H1 (cell line): Measurements from ENCODE around the gene TTC39A. TPM values are rescaled to one million over a fixed set of nuclear protein-coding genes. Genes with fewer than 3 reads are reported as not detected.

Experiments used
- CTCF ChIA-PET: fragments of 300-600 bp; sonication (Branson Sonifier 250); formaldehyde crosslinking; loops from one replicate; lab custom pipeline; 2021; ENCODE audit not compliant: partially characterized antibody; lab: Charles Lee
- POLR2A ChIA-PET: fragments of 300-600 bp; sonication (Branson Sonifier 250); formaldehyde crosslinking; loops from one replicate; lab custom pipeline; 2021; ENCODE audit warnings: inconsistent platforms; ENCODE audit not compliant: partially characterized antibody; lab: Charles Lee
- DNase-seq, 2 experiments: peaks; one replicate each; pipeline versions ENCODE4 v3.0.0 to v3.0.0-alpha.2; 2010 to 2022; ENCODE audit warnings: low spot score in 2 of 2, low read depth in 1 of 2, mixed read lengths in 1 of 2
- FAIRE-seq: peaks from 2 replicates; lab custom pipeline; 2011; peaks lifted over from hg19 to GRCh38; lab: Jason Lieb, UNC
- H2AFZ ChIP-seq: 2 replicates; pipeline ENCODE4 v1.8.1; 2012; ENCODE audit warnings: low read length, inconsistent platforms
- H2AK5ac ChIP-seq: 2 replicates; pipeline ENCODE4 v1.6.1; 2013; ENCODE audit warnings: low read depth, low read length
- H2BK120ac ChIP-seq: replicated peaks from 2 replicates; pipeline ENCODE3; 2013; ENCODE audit warnings: low read depth, low read length, inconsistent platforms
- H2BK12ac ChIP-seq: 2 replicates; pipeline ENCODE4 v1.6.1; 2013; ENCODE audit warnings: low read depth, low read length
- H2BK15ac ChIP-seq: 2 replicates; pipeline ENCODE4 v1.6.1; 2013; ENCODE audit warnings: low read length
- H2BK20ac ChIP-seq: 2 replicates; pipeline ENCODE4 v1.6.1; 2013; ENCODE audit warnings: low read length
- H2BK5ac ChIP-seq: 2 replicates; pipeline ENCODE4 v1.6.1; 2013; ENCODE audit warnings: low read depth, low read length
- H3K14ac ChIP-seq: 2 replicates; pipeline ENCODE4 v1.6.1; 2013; ENCODE audit warnings: inconsistent platforms; ENCODE audit not compliant: insufficient read length
- H3K18ac ChIP-seq: 2 replicates; pipeline ENCODE4 v1.6.1; 2013; ENCODE audit warnings: low read length; ENCODE audit errors: extremely low read depth
- H3K23ac ChIP-seq: 2 replicates; pipeline ENCODE4 v1.6.1; 2013; ENCODE audit warnings: inconsistent platforms; ENCODE audit not compliant: insufficient read length
- H3K23me2 ChIP-seq: 2 replicates; pipeline ENCODE4 v1.6.1; 2013; ENCODE audit warnings: low read depth, low read length
- H3K27ac ChIP-seq: 2 replicates; pipeline ENCODE4 v1.6.1; 2011; ENCODE audit warnings: low read depth, low read length, inconsistent platforms
- H3K27me3 ChIP-seq, 4 experiments: replicated peaks in 1 of 4; 1 replicate in 1 of 4; 2 replicates in 3 of 4; pipeline versions ENCODE4 v1.6.1 to v1.8.1; 2011 to 2013; ENCODE audit warnings: low read length in 3 of 4, mild to moderate bottlenecking in 3 of 4, inconsistent platforms in 2 of 4, mixed read lengths in 2 of 4, moderate library complexity in 1 of 4; ENCODE audit not compliant: control insufficient read depth in 3 of 4, insufficient read depth in 3 of 4; ENCODE audit errors: extremely low read depth in 1 of 4
- H3K36me3 ChIP-seq, 4 experiments: 2 replicates each; pipeline versions ENCODE4 v1.6.1 to v1.8.1; 2011 to 2013; ENCODE audit warnings: mild to moderate bottlenecking in 4 of 4, low read length in 3 of 4, moderate library complexity in 2 of 4, control low read depth in 1 of 4, inconsistent platforms in 1 of 4; ENCODE audit not compliant: insufficient read depth in 4 of 4, control insufficient read depth in 2 of 4
- H3K4ac ChIP-seq: replicated peaks from 2 replicates; pipeline ENCODE3; 2013; ENCODE audit warnings: low read length, low read depth, mixed read lengths, inconsistent platforms; ENCODE audit not compliant: insufficient read length
- H3K4me1 ChIP-seq, 4 experiments: replicated peaks in 1 of 4; 1 replicate in 1 of 4; 2 replicates in 3 of 4; pipeline versions ENCODE4 v1.6.1 to v1.8.1; 2011 to 2013; ENCODE audit warnings: low read length in 3 of 4, inconsistent platforms in 2 of 4, mixed read lengths in 1 of 4; ENCODE audit not compliant: insufficient read depth in 4 of 4, control insufficient read depth in 3 of 4
- H3K4me2 ChIP-seq, 2 experiments: 2 replicates each; pipeline versions ENCODE4 v1.6.1 to v1.8.1; 2011 to 2013; ENCODE audit warnings: low read depth in 2 of 2, low read length in 2 of 2, control low read depth in 1 of 2, inconsistent platforms in 1 of 2, mild to moderate bottlenecking in 1 of 2; ENCODE audit not compliant: insufficient read depth in 1 of 2
- H3K4me3 ChIP-seq, 4 experiments: fragments of 200-600, 300-600 bp in 1 of 4; sonication (generic), shearing (Covaris generic), sonication (Bioruptor Twin) in 1 of 4; 2 replicates each; pipeline versions ENCODE4 v1.5.1 to v1.8.1; 2011 to 2016; ENCODE audit warnings: low read length in 4 of 4, low read depth in 3 of 4, control low read depth in 2 of 4, inconsistent platforms in 2 of 4, mild to moderate bottlenecking in 2 of 4, mixed read lengths in 1 of 4, moderate library complexity in 1 of 4; ENCODE audit not compliant: insufficient read depth in 2 of 4; ENCODE audit errors: extremely low read depth in 1 of 4
- H3K56ac ChIP-seq: replicated peaks from 2 replicates; pipeline ENCODE3; 2013; ENCODE audit warnings: low read depth, mild to moderate bottlenecking, mixed read lengths, low read length, inconsistent platforms; ENCODE audit not compliant: insufficient read length
- H3K79me1 ChIP-seq: 2 replicates; pipeline ENCODE4 v1.6.1; 2013; ENCODE audit warnings: low read depth, low read length, control low read depth
- H3K79me2 ChIP-seq, 2 experiments: 2 replicates each; pipeline versions ENCODE4 v1.6.1 to v1.8.1; 2012 to 2013; ENCODE audit warnings: low read length in 2 of 2, mild to moderate bottlenecking in 2 of 2, inconsistent platforms in 1 of 2; ENCODE audit not compliant: insufficient read depth in 2 of 2, control insufficient read depth in 1 of 2
- H3K9ac ChIP-seq, 4 experiments: replicated peaks in 1 of 4; 1 replicate in 1 of 4; 2 replicates in 3 of 4; pipeline versions ENCODE4 v1.6.1 to v1.8.1; 2011 to 2013; ENCODE audit warnings: low read depth in 3 of 4, low read length in 3 of 4, control low read depth in 2 of 4, mild to moderate bottlenecking in 2 of 4, moderate library complexity in 2 of 4, inconsistent platforms in 1 of 4; ENCODE audit errors: extremely low read depth in 1 of 4
- H3K9me3 ChIP-seq, 2 experiments: 2 replicates each; pipeline versions ENCODE4 v1.6.1 to v1.8.1; 2012 to 2013; ENCODE audit warnings: mild to moderate bottlenecking in 2 of 2, moderate library complexity in 2 of 2, control low read depth in 1 of 2, inconsistent platforms in 1 of 2, low read depth in 1 of 2, low read length in 1 of 2, mixed read lengths in 1 of 2; ENCODE audit not compliant: insufficient read depth in 2 of 2
- H4K20me1 ChIP-seq, 2 experiments: replicated peaks in 1 of 2; 2 replicates each; pipeline versions ENCODE3 to v1.8.1; 2011 to 2013; ENCODE audit warnings: inconsistent platforms in 2 of 2, low read length in 2 of 2, mild to moderate bottlenecking in 1 of 2; ENCODE audit not compliant: insufficient read depth in 2 of 2, control insufficient read depth in 1 of 2
- H4K5ac ChIP-seq: 2 replicates; pipeline ENCODE4 v1.6.1; 2013; ENCODE audit warnings: low read length, low read depth, mixed read lengths, inconsistent platforms; ENCODE audit not compliant: insufficient read length
- H4K8ac ChIP-seq: 2 replicates; pipeline ENCODE4 v1.8.0; 2013; ENCODE audit warnings: mild to moderate bottlenecking, moderate library complexity, low read length, inconsistent platforms; ENCODE audit not compliant: insufficient read depth; ENCODE audit errors: extremely low read depth
- H4K91ac ChIP-seq: replicated peaks from 2 replicates; pipeline ENCODE3; 2013; ENCODE audit warnings: low read length, mixed read lengths, inconsistent platforms; ENCODE audit not compliant: insufficient read length
- KDM4A ChIP-seq: IDR thresholded peaks from one replicate; pipeline ENCODE4 v1.7.1; 2012; ENCODE audit warnings: low read depth, mild to moderate bottlenecking, moderate library complexity, low read length, inconsistent platforms; ENCODE audit not compliant: severe bottlenecking
- POU5F1 ChIP-seq: IDR thresholded peaks from 2 replicates; pipeline ENCODE4 v1.6.1; 2011; ENCODE audit warnings: low read depth, mild to moderate bottlenecking, low read length, moderate library complexity
- TAF7 ChIP-seq: optimal IDR thresholded peaks from 2 replicates; pipeline ENCODE3; 2011; ENCODE audit warnings: low read depth, mild to moderate bottlenecking, inconsistent platforms, low read length, moderate library complexity, borderline replicate concordance
- WGBS, 2 experiments: shearing (Covaris generic) in 1 of 2; methylation state at CpG; one replicate each; pipeline versions ENCODE4 v1.1.6 to v1.1.7; 2013 to 2015; ENCODE audit warnings: low lambda C conversion rate in 2 of 2, mixed read lengths in 2 of 2, inconsistent platforms in 1 of 2, low coverage in 1 of 2, missing lambda C conversion rate in 1 of 2; ENCODE audit not compliant: insufficient replicate concordance in 2 of 2, insufficient coverage in 1 of 2, insufficient read length in 1 of 2; ENCODE audit errors: extremely low coverage in 1 of 2, missing lambda C conversion rate in 1 of 2; 5-methylcytosine and 5-hydroxymethylcytosine counted together
- polyA plus RNA-seq, 7 experiments: library from polyadenylated mRNA; depleted of rRNA in 3 of 7; stranded (reverse) in 5 of 7; unstranded in 2 of 7; fragments of >200 nt in 5 of 7; fragments of 200-250 nt in 2 of 7; gene quantifications; 1 replicate in 5 of 7; 2 replicates in 1 of 7; 4 replicates in 1 of 7; pipeline versions ENCODE4 v1.2.1 to v1.2.3, GENCODE V29; 2011 to 2013; ENCODE audit warnings: missing spikeins in 2 of 7, mixed read lengths in 2 of 7
- total RNA-seq: library from RNA; stranded (reverse); fragmentation: NEBNext Ultra II Directional; extraction: Animal tissue kit (Norgen Biotek cat#: 25700); gene quantifications from 2 replicates; pipeline ENCODE4 v1.2.1, GENCODE V29; 2021
- TF ChIP-seq, protein P1 (sequence below), 3 experiments: IDR thresholded peaks; 1 replicate in 2 of 3; 2 replicates in 1 of 3; pipeline versions ENCODE4 v1.5.1 to v1.6.1; 2011; ENCODE audit warnings: low read length in 3 of 3, mild to moderate bottlenecking in 3 of 3, inconsistent platforms in 2 of 3, low read depth in 1 of 3, moderate library complexity in 1 of 3; ENCODE audit not compliant: insufficient read depth in 1 of 3; ENCODE audit errors: control extremely low read depth in 1 of 3

The TTC39A gene
- total and polyA plus RNA-seq, 2 of the 8 experiments (the other 6 are each of a cell fraction or from before 2014, with no cell fraction given): 5.5 to 5.8 TPM

DNA sequence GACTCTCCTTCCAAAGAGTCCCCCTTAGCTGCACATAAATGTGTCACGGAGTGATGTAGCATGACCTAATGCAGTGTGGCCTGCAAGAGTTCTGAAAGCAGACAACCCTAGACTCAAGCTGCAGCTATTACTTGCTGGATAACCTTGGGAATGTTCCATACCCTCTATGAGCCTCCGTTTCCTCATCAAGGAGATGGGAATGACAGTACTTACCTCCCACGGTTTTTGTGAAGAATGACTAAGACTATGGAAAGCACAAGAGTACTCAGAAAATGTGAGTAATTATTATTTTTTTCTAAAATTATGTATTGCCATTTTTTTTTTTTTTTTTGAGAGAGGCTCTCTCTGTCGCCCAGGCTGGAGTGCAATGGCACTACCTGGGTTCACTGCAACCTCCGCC, 3.0 kb downstream of the TTC39A start:
- Histone ChIP-seq H3K14ac (no peak overlapping the region), H2AFZ (no peak overlapping the region), H3K36me3 (no peaks in the 10 kb centered on the region), H2BK15ac (no peak overlapping the region), H3K79me1 (no peaks in the 10 kb centered on the region), H2BK12ac (no peak overlapping the region), H3K4me1 (peaks cover 7 to 12% (median 10%) of the 10 kb centered on the region in 4 experiments), H3K23me2 (peaks cover 7% of the 10 kb centered on the region; the same call in 1 of the 2 replicates), H3K79me2 (no peaks in the 10 kb centered on the region), H3K23ac (no peak overlapping the region), H3K4me3 (no peak overlapping the region), H3K4ac (no peak overlapping the region), H2BK5ac (no peak overlapping the region), H2BK20ac (no peak overlapping the region), H4K8ac (no peak overlapping the region), H2BK120ac (no peak overlapping the region), H3K18ac (no peak overlapping the region), H3K9me3 (no peaks in the 10 kb centered on the region), H3K27ac (no peak overlapping the region), H3K4me2 (no peak overlapping the region), H4K91ac (no peak overlapping the region), H2AK5ac (no peak overlapping the region), H3K9ac (no peak overlapping the region), H4K5ac (no peak overlapping the region), H3K27me3 (peaks cover 0 to 15% (median 7%) of the 10 kb centered on the region in 4 experiments; a peak in 4 of 7 replicates), H4K20me1 (peaks cover 0 to 1% of the 10 kb centered on the region in 2 experiments), H3K56ac (no peak overlapping the region)
- FAIRE-seq (no peak), DNase-seq (no peak)
- ChIA-PET CTCF (interaction anchor here (0.9 kb wide), 1 partner anchor 11 kb away, joined by 4 read pairs; no protein-coding TSS in a partner anchor), POLR2A (no interaction called here)
- WGBS, 2 experiments: 91% methylated on average over 4 of the region's 5 CpGs; no CpG with 5 or more reads in 1 of the 2 experiments
- TF ChIP-seq KDM4A (no peak), TAF7 (no peak), POU5F1 (no peak)
- TF ChIP-seq, protein P1, sequence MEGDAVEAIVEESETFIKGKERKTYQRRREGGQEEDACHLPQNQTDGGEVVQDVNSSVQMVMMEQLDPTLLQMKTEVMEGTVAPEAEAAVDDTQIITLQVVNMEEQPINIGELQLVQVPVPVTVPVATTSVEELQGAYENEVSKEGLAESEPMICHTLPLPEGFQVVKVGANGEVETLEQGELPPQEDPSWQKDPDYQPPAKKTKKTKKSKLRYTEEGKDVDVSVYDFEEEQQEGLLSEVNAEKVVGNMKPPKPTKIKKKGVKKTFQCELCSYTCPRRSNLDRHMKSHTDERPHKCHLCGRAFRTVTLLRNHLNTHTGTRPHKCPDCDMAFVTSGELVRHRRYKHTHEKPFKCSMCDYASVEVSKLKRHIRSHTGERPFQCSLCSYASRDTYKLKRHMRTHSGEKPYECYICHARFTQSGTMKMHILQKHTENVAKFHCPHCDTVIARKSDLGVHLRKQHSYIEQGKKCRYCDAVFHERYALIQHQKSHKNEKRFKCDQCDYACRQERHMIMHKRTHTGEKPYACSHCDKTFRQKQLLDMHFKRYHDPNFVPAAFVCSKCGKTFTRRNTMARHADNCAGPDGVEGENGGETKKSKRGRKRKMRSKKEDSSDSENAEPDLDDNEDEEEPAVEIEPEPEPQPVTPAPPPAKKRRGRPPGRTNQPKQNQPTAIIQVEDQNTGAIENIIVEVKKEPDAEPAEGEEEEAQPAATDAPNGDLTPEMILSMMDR (IDR thresholded peaks at IDR 0.05; ENCODE audit: control extremely low read depth in 1 of 3, insufficient read depth in 1 of 3, low read depth in 1 of 3, low read length in 3 of 3): no peak
